H9 (cell line): Measurements from ENCODE around the gene MRPS27. TPM values are rescaled to one million over a fixed set of nuclear protein-coding genes. Genes with fewer than 3 reads are reported as not detected.

ENCODE experiments used
- DNase-seq: peaks from one replicate; pipeline ENCODE4 v3.0.0-alpha.2; 2017
- H2AFZ ChIP-seq: one replicate; pipeline ENCODE4 v1.6.1; 2013; ENCODE audit warnings: mild to moderate bottlenecking, low read length, control low read depth, moderate library complexity
- H2AK5ac ChIP-seq: 2 replicates; pipeline ENCODE4 v1.6.1; 2013; ENCODE audit warnings: low read length, control low read depth, mixed read lengths; ENCODE audit not compliant: insufficient read length
- H2BK120ac ChIP-seq: one replicate; pipeline ENCODE4 v1.6.1; 2013; ENCODE audit warnings: low read depth, mild to moderate bottlenecking, low read length, control low read depth, inconsistent platforms; ENCODE audit not compliant: poor library complexity, severe bottlenecking
- H2BK12ac ChIP-seq: 2 replicates; pipeline ENCODE4 v1.6.1; 2013; ENCODE audit warnings: low read length, control low read depth, mixed read lengths, low read depth; ENCODE audit not compliant: insufficient read length
- H2BK15ac ChIP-seq: 2 replicates; pipeline ENCODE4 v1.6.1; 2013; ENCODE audit warnings: low read depth, low read length, control low read depth
- H2BK20ac ChIP-seq: one replicate; pipeline ENCODE4 v1.6.1; 2013; ENCODE audit warnings: low read depth, mild to moderate bottlenecking, low read length, control low read depth, inconsistent platforms; ENCODE audit not compliant: poor library complexity, severe bottlenecking
- H2BK5ac ChIP-seq: 2 replicates; pipeline ENCODE4 v1.6.1; 2013; ENCODE audit warnings: low read length, control low read depth, mixed read lengths; ENCODE audit not compliant: insufficient read length
- H3K14ac ChIP-seq: 2 replicates; pipeline ENCODE4 v1.6.1; 2013; ENCODE audit warnings: low read length, control low read depth; ENCODE audit not compliant: insufficient read depth
- H3K18ac ChIP-seq: 2 replicates; pipeline ENCODE4 v1.6.1; 2013; ENCODE audit warnings: low read depth, mild to moderate bottlenecking, mixed read lengths, low read length, control low read depth; ENCODE audit not compliant: insufficient read length
- H3K23ac ChIP-seq: 2 replicates; pipeline ENCODE4 v1.6.1; 2013; ENCODE audit warnings: low read length, control low read depth, mixed read lengths, low read depth; ENCODE audit not compliant: insufficient read length
- H3K23me2 ChIP-seq: 2 replicates; pipeline ENCODE4 v1.6.1; 2013; ENCODE audit warnings: low read depth, mild to moderate bottlenecking, mixed read lengths, low read length, control low read depth; ENCODE audit not compliant: insufficient read length, poor library complexity, severe bottlenecking
- H3K27ac ChIP-seq: 2 replicates; pipeline ENCODE4 v1.5.1; 2013; ENCODE audit warnings: low read length, control low read depth, mixed read lengths, low read depth; ENCODE audit not compliant: insufficient read length
- H3K27me3 ChIP-seq: 2 replicates; pipeline ENCODE4 v1.6.1; 2013; ENCODE audit warnings: low read length, control low read depth, inconsistent platforms; ENCODE audit not compliant: insufficient read depth
- H3K4ac ChIP-seq: 2 replicates; pipeline ENCODE4 v1.6.1; 2013; ENCODE audit warnings: low read depth, mild to moderate bottlenecking, control low read depth, inconsistent platforms, low read length, moderate library complexity
- H3K4me1 ChIP-seq: 2 replicates; pipeline ENCODE4 v1.6.1; 2013; ENCODE audit warnings: low read length, control low read depth, inconsistent platforms; ENCODE audit not compliant: insufficient read depth
- H3K4me2 ChIP-seq: 2 replicates; pipeline ENCODE4 v1.6.1; 2013; ENCODE audit warnings: low read length, control low read depth, mixed read lengths; ENCODE audit not compliant: insufficient read length, insufficient read depth
- H3K56ac ChIP-seq: 2 replicates; pipeline ENCODE4 v1.6.1; 2013; ENCODE audit warnings: low read depth, mild to moderate bottlenecking, mixed read lengths, low read length, control low read depth; ENCODE audit not compliant: insufficient read length
- H3K79me1 ChIP-seq: 2 replicates; pipeline ENCODE4 v1.6.1; 2013; ENCODE audit warnings: low read depth, mild to moderate bottlenecking, moderate library complexity, low read length, control low read depth, inconsistent platforms; ENCODE audit not compliant: insufficient read depth, poor library complexity, severe bottlenecking
- H3K79me2 ChIP-seq: 2 replicates; pipeline ENCODE4 v1.6.1; 2013; ENCODE audit warnings: low read length, control low read depth, inconsistent platforms; ENCODE audit not compliant: insufficient read depth
- H3K9ac ChIP-seq: 2 replicates; pipeline ENCODE4 v1.6.1; 2013; ENCODE audit warnings: low read length, control low read depth, mixed read lengths; ENCODE audit not compliant: insufficient read length; ENCODE audit errors: extremely low read depth
- H3K9me3 ChIP-seq: one replicate; pipeline ENCODE4 v1.6.1; 2013; ENCODE audit warnings: low read depth, low read length, inconsistent platforms; ENCODE audit not compliant: control insufficient read depth
- H3T11ph ChIP-seq: one replicate; pipeline ENCODE4 v1.6.1; 2013; ENCODE audit warnings: mild to moderate bottlenecking, low read length, control low read depth, inconsistent platforms
- H4K20me1 ChIP-seq: one replicate; pipeline ENCODE4 v1.6.1; 2013; ENCODE audit not compliant: control insufficient read depth, insufficient read length, insufficient read depth
- H4K5ac ChIP-seq: 2 replicates; pipeline ENCODE4 v1.6.1; 2013; ENCODE audit warnings: low read depth, mild to moderate bottlenecking, mixed read lengths, low read length, control low read depth; ENCODE audit not compliant: insufficient read length
- H4K8ac ChIP-seq: replicated peaks from 2 replicates; pipeline ENCODE4 v1.6.1; 2013; ENCODE audit warnings: low read length, control low read depth, mixed read lengths, low read depth; ENCODE audit not compliant: insufficient read length
- H4K91ac ChIP-seq: 2 replicates; pipeline ENCODE4 v1.6.1; 2013; ENCODE audit warnings: low read depth, mild to moderate bottlenecking, moderate library complexity, mixed read lengths, low read length, control low read depth; ENCODE audit not compliant: insufficient read length
- H3K27ac Mint-ChIP-seq, 3 experiments: 2 replicates in 2 of 3; 3 replicates in 1 of 3; pipeline ENCODE4 v1.8.0; 2020 to 2021; ENCODE audit warnings: mixed read lengths in 3 of 3, mild to moderate bottlenecking in 1 of 3, moderate library complexity in 1 of 3
- H3K27me3 Mint-ChIP-seq: 2 replicates; pipeline ENCODE4 v1.8.0; 2021; ENCODE audit warnings: low read depth, mild to moderate bottlenecking, moderate library complexity, mixed read lengths
- H3K36me3 Mint-ChIP-seq, 3 experiments: 2 replicates in 2 of 3; 3 replicates in 1 of 3; pipeline ENCODE4 v1.8.0; 2020 to 2021; ENCODE audit warnings: low read depth in 3 of 3, mixed read lengths in 3 of 3; ENCODE audit not compliant: insufficient read depth in 1 of 3
- H3K4me1 Mint-ChIP-seq, 2 experiments: 2 replicates each; pipeline ENCODE4 v1.8.0; 2020; ENCODE audit warnings: mixed read lengths in 2 of 2
- H3K4me3 Mint-ChIP-seq, 2 experiments: 2 replicates in 1 of 2; 3 replicates in 1 of 2; pipeline ENCODE4 v1.8.0; 2020 to 2021; ENCODE audit warnings: mild to moderate bottlenecking in 2 of 2, mixed read lengths in 2 of 2, moderate library complexity in 1 of 2
- H3K9me3 Mint-ChIP-seq, 2 experiments: 2 replicates in 1 of 2; 3 replicates in 1 of 2; pipeline ENCODE4 v1.8.0; 2020; ENCODE audit warnings: mild to moderate bottlenecking in 2 of 2, mixed read lengths in 2 of 2, moderate library complexity in 1 of 2
- CTCF ChIP-seq: fragments of 200-600 bp; sonication (generic); conservative IDR thresholded peaks from 3 replicates; pipeline ENCODE4 v1.8.0; 2021; ENCODE audit warnings: antibody characterized with exemption, mild to moderate bottlenecking
- WGBS: extraction: QIAGEN DNeasy Blood & Tissue Kit; methylation state at CpG from one replicate; pipeline ENCODE4 v1.1.7; 2013; ENCODE audit warnings: missing lambda C conversion rate, low lambda C conversion rate, mixed read lengths; ENCODE audit not compliant: insufficient read length; ENCODE audit errors: extremely low coverage; 5-methylcytosine and 5-hydroxymethylcytosine counted together
- total RNA-seq: library from RNA; stranded (reverse); gene quantifications from 2 replicates; pipeline ENCODE4 v1.2.1, GENCODE V29; 2021

The MRPS27 gene
- total RNA-seq, 1 experiment from 2014 or later = 83.3 TPM

GRCh38 chr5:72205431-72206009 is 114.5 kb downstream of the MRPS27 start:
- Histone ChIP-seq H2AFZ (no peak overlapping the region), H2BK120ac (no peak overlapping the region), H3K79me1 (no peaks in the 10 kb centered on the region), H3K14ac (no peak overlapping the region), H4K5ac (no peak overlapping the region), H4K91ac (no peak overlapping the region), H4K8ac (no peak overlapping the region), H2BK5ac (no peak overlapping the region), H3K79me2 (no peaks in the 10 kb centered on the region), H3K23me2 (no peaks in the 10 kb centered on the region), H3K23ac (no peak overlapping the region), H2BK12ac (no peak overlapping the region), H3K9me3 (no peaks in the 10 kb centered on the region), H3T11ph (no peak overlapping the region), H4K20me1 (no peaks in the 10 kb centered on the region), H3K18ac (no peak overlapping the region), H3K27ac (no peak overlapping the region), H2BK20ac (no peak overlapping the region), H2AK5ac (no peak overlapping the region), H3K56ac (no peak overlapping the region), H3K9ac (no peak overlapping the region), H2BK15ac (no peak overlapping the region), H3K4ac (no peak overlapping the region), H3K4me1 (no peaks in the 10 kb centered on the region; the same call in 1 of the 2 replicates), H3K4me2 (no peak overlapping the region), H3K27me3 (no peaks in the 10 kb centered on the region)
- no peak for TF ChIP-seq CTCF
- Mint-ChIP-seq H3K9me3 (no peaks in the 10 kb centered on the region), H3K4me1 (peaks cover 25 to 29% of the 10 kb centered on the region in 2 experiments), H3K27ac (no peak overlapping the region; a peak in 1 of 7 replicates), H3K4me3 (no peak overlapping the region), H3K36me3 (peaks cover 23 to 52% (median 39%) of the 10 kb centered on the region in 3 experiments; a peak in 6 of 7 replicates), H3K27me3 (no peaks in the 10 kb centered on the region)
- no peak for DNase-seq
- WGBS = no CpG with 5 or more reads among the region's 3 CpGs
